HG02678 (cell line): Measurements from ENCODE around the gene PPP1R12C.
"Not testable (repeated sequence)": the region's sequence is repeated elsewhere in the genome, so short reads cannot be mapped to it uniquely, and the experiment has no call there.

Experiments used
- ATAC-seq: cut with Tn5 transposase; IDR thresholded peaks from one replicate; pipeline ENCODE4 v1.9.1; 2021; ENCODE audit warnings: mild to moderate bottlenecking, moderate library complexity; ENCODE audit not compliant: unreplicated experiment

Gene PPP1R12C

GRCh38 chr19:55112246-55112776, 5.1 kb downstream of the PPP1R12C start:
- ATAC-seq: no peak

GRCh38 chr19:55111238-55111831, 6.1 kb downstream of the PPP1R12C start:
- no peak for ATAC-seq

DNA sequence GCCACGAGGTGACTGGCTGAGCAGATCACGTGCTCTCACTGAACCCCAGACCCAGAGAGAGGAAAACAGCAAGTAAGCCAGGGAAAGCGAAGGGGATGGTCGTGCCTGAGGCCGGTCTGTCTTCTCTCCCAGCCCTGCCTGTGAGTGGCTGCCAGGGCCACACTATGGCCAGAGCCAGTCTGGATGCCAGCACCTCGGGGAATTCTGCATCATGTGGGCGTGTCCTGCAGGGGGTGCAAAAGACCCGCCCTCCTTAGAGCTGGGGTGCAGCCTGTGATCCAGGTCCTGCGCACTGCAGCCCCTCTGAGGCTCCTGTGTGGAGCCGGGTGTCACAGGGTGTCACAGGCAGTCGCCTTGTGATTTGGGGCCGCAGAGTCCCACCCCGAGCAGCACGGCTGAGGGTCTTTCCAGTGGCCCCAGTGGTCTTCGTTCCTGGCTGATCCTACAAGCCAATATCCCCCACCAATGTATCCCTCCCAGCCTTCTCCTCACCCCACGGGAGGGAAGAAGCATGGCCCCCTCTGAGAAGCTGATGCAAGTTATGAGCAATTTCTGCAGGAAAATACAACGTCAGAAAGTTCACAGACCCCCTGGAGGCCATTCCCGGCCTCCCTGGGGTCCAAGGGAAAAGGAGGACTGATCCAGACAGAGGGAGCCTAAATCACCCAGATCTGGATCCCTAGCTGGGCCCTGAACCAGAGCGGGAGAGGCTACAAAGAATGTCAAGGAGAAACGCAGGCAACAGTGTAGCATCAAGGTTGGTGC, 7.7 kb downstream of the PPP1R12C start:
- ATAC-seq: no peak

DNA sequence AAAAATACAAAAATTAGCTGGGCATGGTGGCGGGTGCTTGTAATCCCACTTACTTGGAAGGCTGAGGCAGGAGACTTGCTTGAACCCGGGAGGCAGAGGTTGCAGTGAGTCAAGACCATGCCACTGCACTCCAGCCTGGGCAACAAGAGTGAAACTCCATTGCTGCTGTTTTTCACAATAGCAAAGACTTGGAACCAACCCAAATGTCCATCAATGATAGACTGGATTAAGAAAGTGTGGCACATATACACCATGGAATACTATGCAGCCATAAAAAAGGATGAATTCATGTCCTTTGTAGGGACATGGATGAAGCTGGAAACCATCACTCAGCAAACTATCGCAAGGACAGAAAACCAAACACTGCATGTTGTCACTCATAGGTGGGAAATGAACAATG, 10.2 kb downstream of the PPP1R12C start:
- ATAC-seq: not testable (repeated sequence)

- no peak for ATAC-seq
Measured at GRCh38 chr19:55106591-55106990, 10.8 kb downstream of the PPP1R12C start.

DNA sequence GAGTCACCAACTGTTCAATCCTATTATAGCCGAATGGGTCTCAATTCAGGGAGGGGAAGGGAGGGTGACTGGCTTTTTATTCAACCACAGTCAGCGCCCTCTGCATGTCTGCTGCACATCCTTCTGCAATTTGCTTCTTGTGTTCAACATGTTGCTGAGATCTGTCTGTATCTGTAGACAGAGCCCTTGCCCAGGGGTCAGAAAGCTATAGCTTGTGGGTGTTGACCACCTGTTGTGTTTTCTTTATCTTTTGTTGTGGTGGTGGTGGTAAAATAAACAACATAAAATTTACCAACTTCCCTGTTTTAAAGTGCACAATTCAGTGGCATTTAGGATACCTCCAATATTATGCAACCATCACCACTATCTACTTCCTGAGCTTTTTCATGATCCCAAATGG, 12.2 kb downstream of the PPP1R12C start:
- ATAC-seq: no peak

- no peak for ATAC-seq
Measured at GRCh38 chr19:55103190-55103589, 14.2 kb downstream of the PPP1R12C start.

DNA sequence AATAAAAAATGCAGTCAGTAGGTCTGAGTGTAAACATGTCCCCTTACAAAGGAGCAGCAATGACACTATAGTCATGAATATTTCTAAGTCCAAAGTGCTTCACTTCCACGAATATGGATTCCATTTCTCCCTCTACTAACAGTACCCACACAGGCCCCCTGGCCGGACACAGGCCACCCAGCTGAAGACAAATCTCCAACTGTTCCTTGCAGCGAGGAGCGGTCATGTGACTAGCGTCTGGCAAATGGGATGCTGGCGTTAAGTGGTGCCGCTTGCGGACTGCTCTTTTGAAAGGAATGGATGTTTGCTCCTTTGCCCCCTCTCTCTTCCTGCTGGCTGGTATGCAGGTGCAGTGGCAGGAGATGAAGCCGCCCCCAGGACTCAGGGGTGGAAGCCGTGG, 16.2 kb downstream of the PPP1R12C start:
- no peak for ATAC-seq

- ATAC-seq: no peak
Measured at GRCh38 chr19:55099557-55100506, 17.6 kb downstream of the PPP1R12C start.

- no peak for ATAC-seq
Measured at GRCh38 chr19:55098716-55099556, 18.5 kb downstream of the PPP1R12C start.

GRCh38 chr19:55097864-55098715, 19.3 kb downstream of the PPP1R12C start:
- no peak for ATAC-seq

DNA sequence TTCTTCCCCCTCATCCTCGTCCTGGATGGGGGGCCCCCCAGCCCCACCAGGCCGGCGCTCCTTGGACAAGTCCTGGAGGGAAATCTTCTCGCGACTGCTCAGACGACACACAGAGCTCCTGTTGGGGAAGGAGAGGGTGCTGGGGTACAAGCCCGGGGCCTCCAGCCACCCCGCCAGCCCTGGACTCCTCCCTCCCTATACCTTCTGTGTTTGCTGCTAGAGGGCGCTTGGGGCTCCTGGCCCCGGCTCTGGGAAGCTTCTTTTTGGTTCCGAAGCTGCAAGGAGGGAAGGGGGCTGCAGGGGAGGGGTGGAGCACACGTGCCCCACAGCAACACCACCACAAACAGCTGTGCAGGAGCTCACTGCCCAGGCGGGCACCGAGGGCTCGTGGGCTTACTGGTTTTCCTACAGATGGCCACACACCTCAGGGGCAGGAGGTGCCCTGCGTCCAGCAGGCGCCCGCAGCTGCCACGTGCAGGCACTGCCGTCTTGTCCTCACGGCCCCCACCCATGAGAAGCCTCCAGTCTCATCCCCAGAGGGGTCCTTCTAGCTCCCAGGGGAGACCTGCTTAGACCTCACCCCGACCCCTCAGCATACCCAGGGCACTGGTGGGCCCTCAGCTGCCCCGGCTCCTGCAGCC, 21.3 kb downstream of the PPP1R12C start:
- ATAC-seq: no peak

GRCh38 chr19:55095260-55096060, 22.0 kb downstream of the PPP1R12C start:
- ATAC-seq: no peak

DNA sequence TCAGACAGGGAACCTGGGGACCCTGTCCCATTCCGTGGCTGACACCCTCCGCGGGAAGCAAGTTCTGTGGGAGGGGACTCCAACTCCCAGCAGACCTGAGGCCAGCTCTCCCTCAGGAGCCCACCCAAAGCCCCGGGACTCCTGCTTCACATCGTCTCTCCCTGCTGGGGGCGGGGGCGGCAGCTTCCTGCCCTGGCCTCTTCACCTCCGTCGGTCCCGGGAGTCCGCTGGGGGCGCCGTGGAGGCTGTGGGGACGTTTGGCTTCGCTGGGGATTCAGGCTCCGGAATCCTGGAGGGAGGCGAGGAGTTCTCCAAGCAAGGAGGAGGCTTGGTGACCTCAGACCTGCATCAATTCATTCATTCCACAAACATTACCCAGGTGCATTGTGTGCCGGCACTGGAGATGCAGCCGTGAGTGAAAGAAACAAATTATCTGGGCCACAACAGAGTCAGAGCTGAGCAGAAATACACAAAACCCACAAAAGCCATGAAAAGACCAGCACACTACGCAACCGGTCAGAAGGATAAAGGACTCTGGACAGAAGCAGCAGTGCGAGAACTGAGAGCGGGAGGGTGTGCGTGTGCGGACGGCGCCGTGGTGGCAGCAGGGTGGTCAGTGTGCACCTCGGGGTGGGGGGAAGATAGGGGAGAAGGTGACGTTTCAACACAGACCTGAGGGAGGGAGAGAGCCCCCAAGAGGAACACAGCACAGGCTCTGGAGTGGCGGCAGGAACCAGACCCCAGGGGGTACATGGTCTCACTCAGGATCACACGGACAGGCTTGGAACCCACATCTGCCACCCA, 22.8 kb downstream of the PPP1R12C start:
- ATAC-seq: no peak

DNA sequence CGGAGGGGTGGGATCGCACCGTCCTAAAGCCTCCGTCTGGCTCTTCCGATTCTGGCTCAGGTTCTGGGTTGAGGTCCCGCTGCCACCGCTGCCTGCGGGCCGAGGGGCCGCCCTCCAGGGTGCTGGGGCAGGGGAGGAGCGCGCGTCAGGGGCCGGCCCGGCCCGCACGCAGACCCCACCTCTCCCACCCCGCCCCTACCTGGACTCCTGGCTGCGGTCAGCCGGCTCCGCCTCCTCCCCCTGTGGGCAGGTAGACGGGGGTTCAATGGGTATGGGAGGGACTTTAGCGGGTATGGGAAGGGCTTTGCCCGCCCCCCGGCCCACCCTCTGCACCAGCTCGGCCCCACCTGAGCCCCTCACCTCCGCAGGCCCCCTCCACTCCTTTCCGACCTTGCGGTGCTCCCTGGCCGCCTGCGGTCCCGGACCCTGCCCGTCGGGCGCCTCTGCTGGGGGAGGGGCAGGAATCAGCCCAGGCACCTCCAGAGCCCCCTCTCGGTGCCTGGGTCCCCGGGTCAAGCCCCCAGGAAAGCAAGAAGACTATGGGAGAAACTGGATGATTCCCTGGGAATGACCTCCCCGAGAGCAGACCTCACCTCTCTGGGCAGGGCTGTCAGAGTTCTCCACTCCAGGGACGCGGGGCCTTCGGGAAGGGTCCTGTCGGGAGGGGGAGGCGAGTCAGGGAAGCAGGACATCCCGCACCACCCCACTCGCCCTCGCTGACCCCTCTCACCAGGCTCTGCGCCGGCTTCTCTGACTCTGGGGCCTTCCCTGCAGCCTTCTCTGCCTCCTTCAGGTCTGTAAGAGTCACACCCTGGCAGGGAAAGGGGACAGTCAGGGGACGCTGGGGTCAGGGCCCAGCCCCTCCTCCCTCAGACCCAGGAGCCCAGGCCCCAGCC, 24.8 kb downstream of the PPP1R12C start:
- no peak for ATAC-seq

DNA sequence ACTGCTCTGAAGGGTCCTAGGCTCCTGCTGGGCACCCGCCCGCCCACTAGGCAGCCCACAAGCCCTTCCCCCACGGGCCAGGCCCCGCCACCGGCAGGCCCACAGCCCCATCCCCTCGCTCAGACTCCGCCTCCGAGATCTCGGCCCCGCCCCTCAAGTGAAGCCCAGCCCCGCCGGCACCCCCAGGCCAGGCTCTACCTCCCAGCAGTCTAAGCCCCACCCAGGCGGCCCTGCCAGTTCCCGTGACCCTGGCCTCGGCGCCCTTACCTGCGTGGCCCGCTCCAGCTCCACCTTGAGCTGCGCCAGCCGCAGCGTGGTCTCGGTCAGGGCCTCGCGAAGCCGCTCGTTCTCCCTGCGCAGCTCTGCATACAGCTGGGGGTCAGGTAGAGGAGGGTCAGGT, 25.5 kb downstream of the PPP1R12C start:
- no peak for ATAC-seq
